Measurements from ENCODE around the gene EPS8L1.

The EPS8L1 gene

GRCh38 chr19:55117663-55118391, 42.2 kb downstream of the EPS8L1 start:
- DNase-seq, result peak; percentile 99

- no peak for DNase-seq
These were observed 42.8 kb downstream of the EPS8L1 start for GRCh38 chr19:55118401-55118991.

DNA sequence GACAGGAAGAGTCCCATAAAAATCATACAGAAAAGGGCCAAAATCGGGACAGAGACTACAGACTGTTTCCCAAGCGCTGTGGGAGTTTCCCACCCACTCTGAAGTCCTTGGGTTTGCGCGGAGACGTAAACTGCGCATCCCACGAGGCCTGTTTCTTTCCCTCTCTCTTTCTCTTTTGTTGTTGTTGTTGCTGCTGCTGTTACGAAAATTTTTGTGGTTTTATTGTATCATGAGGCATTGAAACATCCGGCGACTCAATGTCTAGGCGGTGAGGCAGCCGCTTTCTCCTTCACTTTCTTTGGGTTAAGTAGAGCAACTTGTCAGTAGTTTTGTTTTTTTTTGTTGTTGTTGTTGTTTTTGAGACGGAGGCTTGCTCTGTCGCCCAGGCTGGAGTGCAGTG, 43.4 kb downstream of the EPS8L1 start:
- DNase-seq, result no peak

GRCh38 chr19:55131421-55131820, 55.8 kb downstream of the EPS8L1 start:
- DNase-seq, result no peak

DNA sequence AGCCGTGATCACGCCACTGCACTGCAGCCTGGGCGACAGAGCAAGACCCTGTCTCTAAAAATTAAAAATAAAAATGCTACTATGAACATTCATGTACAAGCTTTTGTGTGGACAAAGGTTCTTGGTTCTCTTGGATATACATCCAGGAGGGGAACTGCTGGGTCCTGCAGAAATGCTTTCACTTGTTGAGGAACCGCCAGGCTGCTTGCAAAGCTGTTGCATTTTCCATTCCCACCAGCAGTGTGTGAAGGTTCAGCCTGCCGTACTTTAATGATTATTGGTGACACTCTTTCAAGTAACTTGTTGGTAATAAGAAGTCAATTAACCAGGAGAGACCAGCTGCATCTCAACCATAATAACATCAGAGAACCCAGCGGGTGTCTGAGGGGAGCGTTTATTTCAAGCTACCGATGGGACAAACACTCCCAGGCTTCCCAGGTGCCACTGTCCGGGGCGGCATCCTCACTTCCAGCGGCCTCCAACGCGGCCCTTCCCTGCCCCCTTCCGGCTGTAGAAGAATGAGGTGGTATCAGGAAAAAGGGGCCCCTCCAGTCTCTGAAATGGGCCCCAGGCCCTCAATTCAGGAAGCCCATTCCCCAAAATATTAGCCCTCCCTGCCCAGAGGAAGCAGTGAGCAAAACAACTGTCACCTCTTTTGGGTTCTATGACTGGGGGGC, 56.9 kb downstream of the EPS8L1 start:
- no peak for DNase-seq

GRCh38 chr19:55133639-55134444, 58.2 kb downstream of the EPS8L1 start:
- no peak for DNase-seq

- DNase-seq, result no peak
These were observed 59.1 kb downstream of the EPS8L1 start for GRCh38 chr19:55134736-55135135.

DNA sequence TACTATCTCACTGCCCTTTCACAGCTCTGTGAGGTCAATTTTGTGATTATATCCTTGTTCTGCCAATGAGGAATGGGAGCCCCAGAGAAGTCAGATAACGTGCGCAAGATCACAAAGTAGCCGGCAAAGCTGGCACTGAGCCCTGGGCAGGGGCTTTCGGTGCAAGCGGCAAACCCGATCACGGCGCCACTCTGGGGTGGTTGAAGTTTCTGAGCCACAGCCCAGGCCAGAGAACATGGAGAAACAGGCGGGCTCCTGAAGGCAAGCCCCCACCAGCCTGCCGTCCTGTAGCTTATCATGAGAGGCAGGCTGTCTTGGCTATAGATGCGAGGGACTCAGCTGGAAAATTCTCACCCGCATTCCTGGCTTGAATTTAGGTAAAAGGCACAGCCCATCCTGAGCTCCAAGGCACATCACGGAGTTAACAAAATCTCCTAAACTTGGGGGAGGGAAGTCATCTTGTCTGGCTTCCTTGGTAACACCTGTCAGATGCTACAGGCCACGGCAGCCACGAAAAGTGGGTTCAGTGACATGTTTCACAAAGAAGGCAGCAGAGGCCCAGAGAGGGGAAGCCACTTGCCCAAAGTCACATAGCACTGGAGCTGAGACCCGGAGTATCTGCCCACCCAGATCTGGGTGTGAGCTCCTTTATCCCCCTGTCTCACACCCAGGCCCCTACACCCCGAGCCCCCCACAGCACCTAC, 60.9 kb downstream of the EPS8L1 start:
- DNase-seq, result no peak

Measured in NCI-H1105 (cell line).